Fibroblast of villous mesenchyme (primary cell): ENCODE data around the gene HMCN2. TPM values are rescaled to one million over a fixed set of nuclear protein-coding genes. Genes with fewer than 3 reads are reported as not detected.

Source experiments
- DNase-seq: peaks from one replicate; pipeline ENCODE4 v3.0.0-alpha.2; 2010; ENCODE audit warnings: low read depth
- H3K4me3 ChIP-seq: 2 replicates; pipeline ENCODE4 v1.5.1; 2011; ENCODE audit warnings: low read depth, mild to moderate bottlenecking, low read length
- total RNA-seq: library from RNA; depleted of rRNA; stranded (reverse); fragments of >200 nt; gene quantifications from 2 replicates; pipeline ENCODE4 v1.2.3, GENCODE V29; 2012
- TF ChIP-seq, protein P1 (sequence below): IDR thresholded peaks from 2 replicates; pipeline ENCODE4 v1.5.1; 2012; ENCODE audit warnings: low read depth, mild to moderate bottlenecking, low read length; ENCODE audit not compliant: insufficient read depth

Gene HMCN2
- total RNA-seq, 1 donor: not detected

DNA sequence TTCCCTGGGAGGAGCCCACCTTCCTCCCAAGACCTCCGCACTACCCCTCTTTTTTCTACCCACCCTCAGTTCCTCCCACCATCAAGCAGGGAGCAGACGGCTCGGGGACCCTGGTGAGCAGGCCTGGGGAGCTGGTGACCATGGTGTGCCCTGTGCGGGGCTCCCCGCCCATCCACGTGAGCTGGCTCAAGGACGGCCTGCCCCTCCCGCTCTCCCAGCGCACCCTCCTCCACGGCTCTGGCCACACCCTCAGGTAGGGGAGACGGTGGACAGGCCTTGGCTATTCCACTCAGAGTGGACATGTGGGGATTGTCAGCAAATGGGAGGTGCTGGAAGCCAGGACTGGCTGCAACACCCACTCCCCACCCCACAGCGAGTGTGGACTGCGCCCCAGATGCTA lies 126.3 kb downstream of the HMCN2 start:
- TF ChIP-seq, protein P1, sequence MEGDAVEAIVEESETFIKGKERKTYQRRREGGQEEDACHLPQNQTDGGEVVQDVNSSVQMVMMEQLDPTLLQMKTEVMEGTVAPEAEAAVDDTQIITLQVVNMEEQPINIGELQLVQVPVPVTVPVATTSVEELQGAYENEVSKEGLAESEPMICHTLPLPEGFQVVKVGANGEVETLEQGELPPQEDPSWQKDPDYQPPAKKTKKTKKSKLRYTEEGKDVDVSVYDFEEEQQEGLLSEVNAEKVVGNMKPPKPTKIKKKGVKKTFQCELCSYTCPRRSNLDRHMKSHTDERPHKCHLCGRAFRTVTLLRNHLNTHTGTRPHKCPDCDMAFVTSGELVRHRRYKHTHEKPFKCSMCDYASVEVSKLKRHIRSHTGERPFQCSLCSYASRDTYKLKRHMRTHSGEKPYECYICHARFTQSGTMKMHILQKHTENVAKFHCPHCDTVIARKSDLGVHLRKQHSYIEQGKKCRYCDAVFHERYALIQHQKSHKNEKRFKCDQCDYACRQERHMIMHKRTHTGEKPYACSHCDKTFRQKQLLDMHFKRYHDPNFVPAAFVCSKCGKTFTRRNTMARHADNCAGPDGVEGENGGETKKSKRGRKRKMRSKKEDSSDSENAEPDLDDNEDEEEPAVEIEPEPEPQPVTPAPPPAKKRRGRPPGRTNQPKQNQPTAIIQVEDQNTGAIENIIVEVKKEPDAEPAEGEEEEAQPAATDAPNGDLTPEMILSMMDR: no peak
- no peak for DNase-seq
- H3K4me3 ChIP-seq: no peak overlapping the region

- no peak overlapping the region for H3K4me3 ChIP-seq
- TF ChIP-seq, protein P1: no peak
- DNase-seq: no peak
Measured at GRCh38 chr9:130393681-130394071, 128.1 kb downstream of the HMCN2 start.

GRCh38 chr9:130394320-130394719 lies 128.8 kb downstream of the HMCN2 start:
- H3K4me3 ChIP-seq: no peak overlapping the region
- no peak for DNase-seq
- TF ChIP-seq, protein P1: no peak

DNA sequence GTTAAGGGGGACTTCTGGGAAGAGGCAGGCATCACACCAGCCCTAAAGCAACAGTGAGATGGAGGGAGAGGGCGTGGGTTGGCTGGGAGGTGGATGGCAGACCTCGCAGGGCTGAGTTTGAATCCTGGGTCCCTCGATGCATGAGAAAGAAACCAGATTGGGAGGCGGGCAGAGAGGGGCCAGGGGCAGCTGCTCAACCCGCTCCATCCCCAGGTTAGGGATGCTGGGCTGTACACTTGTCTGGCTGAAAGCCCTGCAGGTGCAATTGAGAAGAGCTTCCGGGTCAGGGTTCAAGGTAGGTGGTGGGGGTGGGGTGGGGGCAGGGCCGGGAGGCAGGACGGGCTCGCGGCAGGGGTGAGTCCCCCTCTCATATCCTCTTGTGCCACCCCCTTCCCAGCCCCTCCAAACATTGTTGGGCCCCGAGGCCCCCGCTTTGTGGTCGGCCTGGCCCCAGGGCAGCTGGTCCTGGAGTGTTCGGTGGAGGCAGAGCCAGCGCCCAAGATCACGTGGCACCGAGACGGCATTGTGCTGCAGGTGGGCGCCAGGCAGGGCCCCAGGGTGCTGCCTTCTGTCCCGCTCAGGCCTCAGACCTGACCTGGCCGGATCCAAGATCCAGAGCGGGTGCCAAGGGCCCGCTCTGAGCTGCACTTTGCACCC lies 129.4 kb downstream of the HMCN2 start:
- TF ChIP-seq, protein P1: no peak
- H3K4me3 ChIP-seq: no peak overlapping the region
- DNase-seq: no peak

DNA sequence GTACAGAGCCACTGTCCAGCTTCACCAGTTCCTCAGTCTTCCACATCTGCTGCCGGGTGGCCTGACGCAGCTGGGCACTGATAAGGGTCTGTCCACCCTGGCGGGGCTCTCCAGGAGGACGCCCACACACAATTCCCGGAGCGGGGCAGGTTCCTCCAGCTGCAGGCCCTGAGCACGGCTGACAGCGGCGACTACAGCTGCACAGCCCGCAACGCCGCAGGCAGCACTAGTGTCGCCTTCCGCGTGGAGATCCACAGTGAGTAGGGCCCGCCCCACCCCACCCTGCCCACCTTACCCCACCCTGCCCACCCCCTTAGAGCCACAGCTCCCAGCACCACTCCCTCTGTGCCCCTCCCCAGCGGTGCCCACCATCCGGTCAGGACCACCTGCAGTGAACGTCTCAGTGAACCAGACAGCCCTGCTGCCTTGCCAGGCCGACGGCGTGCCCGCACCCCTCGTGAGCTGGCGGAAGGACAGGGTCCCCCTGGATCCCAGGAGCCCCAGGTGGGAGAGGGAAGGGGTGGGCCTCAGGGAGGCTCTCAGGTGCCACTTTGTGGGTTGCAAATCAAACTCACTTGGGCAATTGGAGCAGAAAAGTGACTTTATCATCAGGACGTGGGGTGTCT lies 130.4 kb downstream of the HMCN2 start:
- TF ChIP-seq, protein P1: no peak
- H3K4me3 ChIP-seq: no peak overlapping the region
- DNase-seq: no peak

DNA sequence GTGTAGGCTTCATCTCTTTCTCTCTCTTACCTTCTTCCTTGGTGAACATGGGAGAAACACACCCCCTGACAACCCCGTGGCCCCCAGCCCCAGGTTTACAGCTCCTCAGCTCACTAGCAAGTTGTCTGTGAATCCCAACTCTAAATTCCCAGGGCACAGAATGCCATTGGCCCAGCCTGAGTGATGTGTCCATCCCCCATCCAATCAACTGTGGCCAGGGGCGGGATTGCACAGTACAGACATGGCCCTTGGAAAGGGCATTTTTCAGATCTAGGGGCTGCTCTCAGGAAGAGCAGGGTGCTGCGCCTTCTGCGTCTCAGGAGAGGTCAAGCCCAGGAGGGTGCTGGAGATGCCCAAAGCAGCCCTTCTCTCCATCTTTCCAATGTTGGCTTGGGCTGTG lies 131.0 kb downstream of the HMCN2 start:
- H3K4me3 ChIP-seq: no peak overlapping the region
- no peak for DNase-seq
- TF ChIP-seq, protein P1: no peak
